Spleen (tissue), 11 donors: ENCODE measurements around the gene ZC3H12D. TPM values are rescaled to one million over a fixed set of nuclear protein-coding genes. Genes with fewer than 3 reads are reported as not detected.
"Not testable (repeated sequence)": the region's sequence is repeated elsewhere in the genome, so short reads cannot be mapped to it uniquely, and the experiment has no call there.

Experiments used
- DNase-seq: peaks from one replicate; pipeline ENCODE4 v3.0.0-alpha.2; 2020
- H3K27ac ChIP-seq, 8 donors: fragments of 200-600 bp; sonication (generic) in 7 of 8; 1 replicate in 4 of 8; 2 replicates in 4 of 8; pipeline versions ENCODE4 v1.5.0 to v1.8.0; 2016 to 2021; ENCODE audit warnings: inconsistent platforms in 4 of 8, mild to moderate bottlenecking in 4 of 8, moderate library complexity in 1 of 8
- H3K27me3 ChIP-seq, 7 donors: fragments of 200-600 bp; sonication (generic) in 6 of 7; replicated peaks in 1 of 7; 1 replicate in 4 of 7; 2 replicates in 3 of 7; pipeline versions ENCODE4 v1.5.0 to v1.8.0; 2016 to 2021; ENCODE audit warnings: inconsistent platforms in 3 of 7, mild to moderate bottlenecking in 1 of 7
- H3K36me3 ChIP-seq, 6 donors: fragments of 200-600 bp; sonication (generic) in 5 of 6; 1 replicate in 4 of 6; 2 replicates in 2 of 6; pipeline versions ENCODE4 v1.5.0 to v1.8.0; 2016 to 2021; ENCODE audit warnings: inconsistent platforms in 2 of 6
- H3K4me1 ChIP-seq, 6 donors: fragments of 200-600 bp; sonication (generic) in 5 of 6; 1 replicate in 3 of 6; 2 replicates in 3 of 6; pipeline versions ENCODE4 v1.5.0 to v1.8.0; 2016 to 2021; ENCODE audit warnings: inconsistent platforms in 3 of 6
- H3K4me3 ChIP-seq, 8 donors: fragments of 200-600 bp; sonication (generic) in 7 of 8; 1 replicate in 4 of 8; 2 replicates in 4 of 8; pipeline versions ENCODE4 v1.5.0 to v1.8.0; 2016 to 2021; ENCODE audit warnings: inconsistent platforms in 4 of 8, mild to moderate bottlenecking in 4 of 8, moderate library complexity in 2 of 8
- H3K9me3 ChIP-seq, 8 donors: fragments of 200-600 bp; sonication (generic) in 7 of 8; 1 replicate in 4 of 8; 2 replicates in 4 of 8; pipeline versions ENCODE4 v1.5.0 to v1.8.0; 2016 to 2021; ENCODE audit warnings: inconsistent platforms in 4 of 8
- POLR2A ChIP-seq, 3 donors: fragments of 450-650 bp; IDR thresholded peaks; one replicate each; pipeline ENCODE4 v1.5.1; 2017; ENCODE audit warnings: antibody characterized with exemption in 3 of 3, mild to moderate bottlenecking in 1 of 3
- POLR2AphosphoS5 ChIP-seq, 3 donors: sonication (generic); formaldehyde crosslinking; IDR thresholded peaks; one replicate each; pipeline ENCODE4 v1.5.1; 2017; ENCODE audit warnings: antibody characterized with exemption in 3 of 3
- WGBS, 5 donors: extraction: QIAGEN DNeasy Blood & Tissue Kit in 3 of 5; methylation state at CpG; one replicate each; pipeline versions ENCODE4 v1.1.5 to v1.1.7; 2013 to 2018; 5-methylcytosine and 5-hydroxymethylcytosine counted together
- intact Hi-C: fragments of 100-400 bp; cut with DNase I; formaldehyde crosslinking; loops from one replicate; pipeline ENCODE4 v1.15.0; 2023; ENCODE audit warnings: low total_unique reads
- polyA plus RNA-seq, 3 donors: library from polyadenylated mRNA; stranded (reverse); fragments of 200-250 nt; gene quantifications; one replicate each; pipeline ENCODE4 v1.2.1, GENCODE V29; 2013
- total RNA-seq, 7 donors: library from RNA; depleted of rRNA in 3 of 7; stranded (reverse); fragments of >200 nt in 3 of 7; fragmentation: NEBNext Ultra II Directional in 4 of 7; extraction: Animal tissue kit (Norgen Biotek cat#: 25700) in 4 of 7; gene quantifications; one replicate each; pipeline versions ENCODE4 v1.1.0 to v1.2.1, GENCODE V29; 2016 to 2021
- TF ChIP-seq, protein P1 (sequence below), 11 experiments: fragments of 200-600 bp in 7 of 11; fragments of 450-650 bp in 4 of 11; sonication (generic) in 4 of 11; IDR thresholded peaks in 8 of 11; conservative IDR thresholded peaks in 3 of 11; 1 replicate in 7 of 11; 2 replicates in 4 of 11; pipeline versions ENCODE4 v1.4.0 to v1.8.0; 2016 to 2021; ENCODE audit warnings: antibody characterized with exemption in 11 of 11, inconsistent platforms in 4 of 11, mild to moderate bottlenecking in 1 of 11
- donor health status: healthy with polysubstance abuse.
- donor health status: DM: no; HTN: no; CAD: no; lungs with moderate emphysema.
- donor health status: DM: no; HTN: no; CAD: no.
- donor health status: Bipolar disorder and iron deficiency.
- donor health status: healthy.
- donor health status: DM: no; HTN: no; CAD: no.
- donor health status: DM: yes; HTN: yes; CAD: no.

Gene ZC3H12D
- total and polyA plus RNA-seq, 10 donors = 15.2 to 38.4 (median 22.8) TPM

DNA sequence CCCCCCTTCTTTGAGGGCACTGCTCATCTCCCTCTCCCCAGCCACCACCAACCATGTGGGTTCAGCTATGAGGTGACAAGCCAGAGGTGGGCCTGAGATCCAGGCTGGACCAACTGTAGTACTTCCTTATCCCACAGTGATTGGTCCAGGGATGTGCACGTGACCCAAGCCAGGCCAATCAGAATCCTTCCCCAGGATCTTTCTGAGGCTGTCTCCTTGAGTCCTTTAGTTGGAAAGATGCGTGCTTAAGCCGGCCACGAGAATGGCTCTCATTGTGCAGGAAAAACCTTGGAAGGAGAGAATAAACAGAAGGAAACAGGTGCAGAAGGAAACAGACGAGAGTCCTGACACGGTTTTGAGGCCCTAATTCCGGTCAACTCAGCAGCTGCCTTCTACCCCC lies 39.2 kb downstream of the ZC3H12D start:
- peak; percentile 47 for DNase-seq

DNA sequence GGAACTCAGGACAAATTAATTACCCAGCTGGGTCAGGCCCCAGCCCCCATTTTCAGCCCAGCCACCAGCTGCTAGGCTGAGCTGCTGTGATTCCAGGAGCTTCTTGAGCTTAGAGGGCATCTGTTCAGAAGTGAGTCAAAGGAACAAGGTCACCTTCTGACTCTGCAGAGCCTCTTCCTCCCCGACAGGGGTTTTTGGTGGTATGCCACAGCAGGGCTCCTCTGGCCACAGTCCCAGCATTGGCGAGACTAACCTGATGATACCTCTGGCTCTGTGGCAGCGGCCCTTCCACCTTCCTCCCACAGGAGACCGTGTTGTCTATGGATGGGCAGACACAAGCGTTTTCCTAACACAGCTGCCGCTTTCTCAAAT lies 39.7 kb downstream of the ZC3H12D start:
- DNase-seq = peak; percentile 42
- 79 to 89% (median 80%) methylated on average over 5 to 6 of the region's 6 CpGs for WGBS, 5 donors
- peaks cover 0 to 2% (median 0%) of the 10 kb centered on the region in 7 donors for H3K27me3 ChIP-seq

More for the DNA sequence above, 39.2 kb downstream of the ZC3H12D start:
- Histone ChIP-seq H3K4me1 (peaks cover 0 to 11% (median 5%) of the 10 kb centered on the region in 6 donors), H3K4me3 (no peak overlapping the region), H3K9me3 (no peaks in the 10 kb centered on the region), H3K36me3 (peaks cover 0 to 16% (median 3%) of the 10 kb centered on the region in 6 donors), H3K27me3 (peaks cover 0 to 7% (median 4%) of the 10 kb centered on the region in 7 donors), H3K27ac (no peak overlapping the region)
- no peak for TF ChIP-seq POLR2AphosphoS5 (IDR thresholded peaks at IDR 0.05)
- no peak for TF ChIP-seq POLR2A (IDR thresholded peaks at IDR 0.05)
- TF ChIP-seq, protein P1, sequence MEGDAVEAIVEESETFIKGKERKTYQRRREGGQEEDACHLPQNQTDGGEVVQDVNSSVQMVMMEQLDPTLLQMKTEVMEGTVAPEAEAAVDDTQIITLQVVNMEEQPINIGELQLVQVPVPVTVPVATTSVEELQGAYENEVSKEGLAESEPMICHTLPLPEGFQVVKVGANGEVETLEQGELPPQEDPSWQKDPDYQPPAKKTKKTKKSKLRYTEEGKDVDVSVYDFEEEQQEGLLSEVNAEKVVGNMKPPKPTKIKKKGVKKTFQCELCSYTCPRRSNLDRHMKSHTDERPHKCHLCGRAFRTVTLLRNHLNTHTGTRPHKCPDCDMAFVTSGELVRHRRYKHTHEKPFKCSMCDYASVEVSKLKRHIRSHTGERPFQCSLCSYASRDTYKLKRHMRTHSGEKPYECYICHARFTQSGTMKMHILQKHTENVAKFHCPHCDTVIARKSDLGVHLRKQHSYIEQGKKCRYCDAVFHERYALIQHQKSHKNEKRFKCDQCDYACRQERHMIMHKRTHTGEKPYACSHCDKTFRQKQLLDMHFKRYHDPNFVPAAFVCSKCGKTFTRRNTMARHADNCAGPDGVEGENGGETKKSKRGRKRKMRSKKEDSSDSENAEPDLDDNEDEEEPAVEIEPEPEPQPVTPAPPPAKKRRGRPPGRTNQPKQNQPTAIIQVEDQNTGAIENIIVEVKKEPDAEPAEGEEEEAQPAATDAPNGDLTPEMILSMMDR (IDR thresholded peaks at IDR 0.05 in 8 of 11, conservative IDR thresholded peaks at IDR 0.05 in 3 of 11) = no peak
- intact Hi-C loops = no loop called here
- WGBS, 5 donors = 85 to 93% (median 91%) methylated on average over 7 of the region's 7 CpGs

DNA sequence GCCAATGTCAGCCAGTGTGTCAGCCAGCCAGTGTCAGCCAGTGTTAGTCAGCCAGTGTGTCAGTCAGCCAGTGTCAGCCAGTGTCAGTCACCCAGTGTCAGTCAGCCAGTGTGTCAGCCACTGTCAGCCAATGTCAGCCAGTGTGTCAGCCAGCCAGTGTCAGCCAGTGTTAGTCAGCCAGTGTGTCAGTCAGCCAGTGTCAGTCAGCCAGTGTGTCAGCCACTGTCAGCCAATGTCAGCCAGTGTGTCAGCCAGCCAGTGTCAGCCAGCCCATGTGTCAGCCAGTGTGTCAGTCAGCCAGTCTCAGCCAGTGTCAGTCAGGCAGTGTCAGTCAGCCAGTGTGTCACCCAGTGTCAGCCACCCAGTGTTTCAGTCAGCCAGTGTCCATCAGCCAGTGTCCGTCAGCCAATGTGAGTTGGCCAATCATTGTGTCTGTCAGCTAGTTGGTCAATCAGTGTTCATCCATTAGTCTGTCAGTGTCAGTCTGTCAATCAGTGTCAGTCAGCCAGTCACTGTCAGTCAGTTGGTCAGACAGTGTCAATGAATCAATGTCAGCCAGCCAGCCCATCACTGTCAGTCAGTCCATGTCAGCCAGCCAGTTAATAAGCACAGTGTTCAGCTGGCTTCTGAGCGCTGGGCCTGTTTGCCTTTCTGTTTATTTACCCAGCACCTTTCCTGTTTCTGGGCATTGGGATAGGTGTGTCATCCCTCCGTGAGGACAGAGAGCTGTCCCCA lies 40.3 kb downstream of the ZC3H12D start:
- H3K9me3 ChIP-seq, H3K36me3 ChIP-seq, H3K4me3 ChIP-seq, intact Hi-C loops, H3K4me1 ChIP-seq, H3K27me3 ChIP-seq: not testable (repeated sequence)
- DNase-seq = peak; percentile 45
- H3K27ac ChIP-seq = peak overlapping the region in 1 of 8 donors; percentile 4
- 63 to 100% (median 82%) methylated on average over 3 of the region's 3 CpGs for WGBS, 5 donors

More for the DNA sequence above, 39.7 kb downstream of the ZC3H12D start:
- intact Hi-C loops = no loop called here
- Histone ChIP-seq H3K27ac (peak overlapping the region in 1 of 8 donors; percentile 4), H3K4me1 (peaks cover 0 to 6% (median under 1%) of the 10 kb centered on the region in 6 donors), H3K9me3 (no peaks in the 10 kb centered on the region), H3K36me3 (peaks cover 0 to 11% (median under 1%) of the 10 kb centered on the region in 6 donors), H3K4me3 (no peak overlapping the region)
- TF ChIP-seq POLR2A (IDR thresholded peaks at IDR 0.05) (no peak), POLR2AphosphoS5 (IDR thresholded peaks at IDR 0.05) (no peak)
- TF ChIP-seq, protein P1 (IDR thresholded peaks at IDR 0.05 in 8 of 11, conservative IDR thresholded peaks at IDR 0.05 in 3 of 11) = no peak

DNA sequence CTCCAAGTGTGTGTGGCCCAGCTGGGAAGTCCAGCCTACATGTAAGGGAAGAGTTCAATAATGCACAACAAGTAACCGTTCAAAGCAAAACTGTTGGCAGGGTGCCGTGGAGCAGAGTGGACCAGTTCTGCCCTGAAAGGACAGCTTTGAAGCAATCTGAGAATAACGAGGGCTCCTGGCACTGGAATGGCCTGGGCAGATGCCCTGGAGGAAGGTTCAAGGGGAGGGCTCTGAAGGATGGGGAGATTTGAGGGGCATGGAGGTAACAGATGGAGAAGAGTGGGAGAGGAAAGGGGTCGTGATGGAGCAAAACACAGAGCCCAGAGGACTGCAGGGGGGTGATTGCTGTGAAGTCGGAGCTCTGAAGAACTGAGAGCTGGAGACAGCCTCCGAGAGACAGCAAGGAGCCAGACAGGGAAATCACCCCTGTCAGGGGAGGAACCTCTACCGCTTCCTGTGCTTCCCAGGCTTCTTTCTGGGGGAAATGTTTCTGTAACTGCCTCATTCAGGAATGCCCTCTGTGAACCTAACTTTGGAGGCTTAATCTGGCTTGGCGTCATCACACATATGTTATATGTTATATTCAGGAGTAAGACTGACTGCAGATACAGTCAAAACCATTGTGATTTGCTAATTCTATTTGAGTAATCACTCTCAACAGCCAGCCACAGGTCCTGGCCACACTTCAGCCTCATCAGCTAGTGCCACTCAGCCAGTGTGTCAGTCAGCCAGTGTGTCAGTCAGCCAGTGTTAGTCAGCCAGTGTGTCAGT lies 41.2 kb downstream of the ZC3H12D start:
- DNase-seq = peak; percentile 57
- TF ChIP-seq POLR2A (IDR thresholded peaks at IDR 0.05) (no peak), POLR2AphosphoS5 (IDR thresholded peaks at IDR 0.05) (no peak)
- H3K27me3 ChIP-seq = no peaks in the 10 kb centered on the region

DNA sequence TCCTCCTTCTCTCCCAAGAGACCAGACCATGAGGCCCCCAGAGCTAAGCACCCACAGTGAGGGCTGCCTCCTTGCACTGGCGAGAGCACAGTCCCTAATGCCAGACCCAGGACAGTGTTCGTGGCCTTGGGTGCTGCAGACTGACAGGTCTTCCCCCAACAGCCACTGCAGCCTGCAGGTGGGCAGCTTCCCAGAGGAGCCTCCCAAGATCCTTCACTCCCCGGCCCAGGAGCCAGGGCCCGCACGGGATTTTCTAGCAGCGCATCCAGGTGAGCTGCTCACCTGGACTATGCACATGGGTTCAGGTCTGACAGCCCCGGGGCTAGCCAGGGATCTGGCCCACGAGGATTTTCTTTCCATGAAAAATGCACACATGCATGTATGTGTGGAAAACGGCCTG lies 43.1 kb downstream of the ZC3H12D start:
- Histone ChIP-seq H3K4me1 (peaks cover 0 to 7% (median 0%) of the 10 kb centered on the region in 6 donors), H3K4me3 (no peak overlapping the region), H3K27me3 (no peaks in the 10 kb centered on the region), H3K9me3 (no peaks in the 10 kb centered on the region), H3K27ac (no peak overlapping the region), H3K36me3 (no peaks in the 10 kb centered on the region)
- 76 to 94% (median 90%) methylated on average over 9 of the region's 9 CpGs for WGBS, 5 donors
- DNase-seq = peak; percentile 54
- TF ChIP-seq POLR2AphosphoS5 (IDR thresholded peaks at IDR 0.05) = no peak
- TF ChIP-seq, protein P1 (IDR thresholded peaks at IDR 0.05 in 8 of 11, conservative IDR thresholded peaks at IDR 0.05 in 3 of 11) = no peak
- TF ChIP-seq POLR2A (IDR thresholded peaks at IDR 0.05) = no peak
- intact Hi-C loops = no loop called here

More for the DNA sequence above, 41.2 kb downstream of the ZC3H12D start:
- H3K9me3 ChIP-seq = no peaks in the 10 kb centered on the region
- H3K36me3 ChIP-seq = no peaks in the 10 kb centered on the region
- peak overlapping the region in 3 of 8 donors; percentile 8 to 46 (median 18) for H3K27ac ChIP-seq
- H3K4me3 ChIP-seq = no peak overlapping the region
- H3K4me1 ChIP-seq = peaks cover 0 to 7% (median 0%) of the 10 kb centered on the region in 6 donors
- intact Hi-C loops = no loop called here
- WGBS, 5 donors = 65 to 83% (median 72%) methylated on average over 8 of the region's 8 CpGs
